Spinal cord (tissue), 10 donors: Measurements from ENCODE around the gene KRTCAP2. TPM values are rescaled to one million over a fixed set of nuclear protein-coding genes. Genes with fewer than 3 reads are reported as not detected.
"Not testable (repeated sequence)": the region's sequence is repeated elsewhere in the genome, so short reads cannot be mapped to it uniquely, and the experiment has no call there.

Experiments
- DNase-seq, 6 donors: peaks; one replicate each; pipeline versions ENCODE4 v3.0.0 to v3.0.0-alpha.2; 2013 to 2015; ENCODE audit warnings: low spot score in 6 of 6, low read depth in 4 of 6
- H3K27ac ChIP-seq: one replicate; pipeline ENCODE4 v1.5.1; 2013; ENCODE audit warnings: low read depth, low read length, control low read depth
- H3K27me3 ChIP-seq: one replicate; pipeline ENCODE4 v1.6.1; 2013; ENCODE audit warnings: low read length; ENCODE audit not compliant: control insufficient read depth, insufficient read depth
- H3K36me3 ChIP-seq: one replicate; pipeline ENCODE4 v1.6.1; 2013; ENCODE audit warnings: low read length; ENCODE audit not compliant: control insufficient read depth, insufficient read depth
- H3K4me1 ChIP-seq: one replicate; pipeline ENCODE4 v1.6.1; 2013; ENCODE audit warnings: low read length; ENCODE audit not compliant: control insufficient read depth, insufficient read depth
- H3K4me3 ChIP-seq: one replicate; pipeline ENCODE4 v1.5.1; 2013; ENCODE audit warnings: low read depth, low read length, control low read depth
- H3K9me3 ChIP-seq: one replicate; pipeline ENCODE4 v1.6.1; 2013; ENCODE audit warnings: low read length; ENCODE audit not compliant: control insufficient read depth, insufficient read depth
- WGBS: methylation state at CpG from one replicate; pipeline ENCODE4 v1.1.5; 2013; ENCODE audit warnings: missing lambda C conversion rate; ENCODE audit not compliant: insufficient coverage; 5-methylcytosine and 5-hydroxymethylcytosine counted together
- polyA plus RNA-seq, 2 donors: library from polyadenylated mRNA; unstranded; fragments of 120-200 nt; gene quantifications; one replicate each; pipeline ENCODE4 v1.2.1, GENCODE V29; 2013; ENCODE audit not compliant: insufficient read length in 2 of 2
- total RNA-seq, 2 donors: library from RNA; depleted of rRNA in 1 of 2; stranded (reverse); fragments of 120-200 nt in 1 of 2; fragments of >200 nt in 1 of 2; gene quantifications; one replicate each; pipeline versions ENCODE4 v1.2.3 to v1.2.4, GENCODE V29; 2013 to 2014
- donor health status: healthy.

Gene KRTCAP2
- total and polyA plus RNA-seq, 4 donors: 81.9 to 140 (median 131) TPM

DNA sequence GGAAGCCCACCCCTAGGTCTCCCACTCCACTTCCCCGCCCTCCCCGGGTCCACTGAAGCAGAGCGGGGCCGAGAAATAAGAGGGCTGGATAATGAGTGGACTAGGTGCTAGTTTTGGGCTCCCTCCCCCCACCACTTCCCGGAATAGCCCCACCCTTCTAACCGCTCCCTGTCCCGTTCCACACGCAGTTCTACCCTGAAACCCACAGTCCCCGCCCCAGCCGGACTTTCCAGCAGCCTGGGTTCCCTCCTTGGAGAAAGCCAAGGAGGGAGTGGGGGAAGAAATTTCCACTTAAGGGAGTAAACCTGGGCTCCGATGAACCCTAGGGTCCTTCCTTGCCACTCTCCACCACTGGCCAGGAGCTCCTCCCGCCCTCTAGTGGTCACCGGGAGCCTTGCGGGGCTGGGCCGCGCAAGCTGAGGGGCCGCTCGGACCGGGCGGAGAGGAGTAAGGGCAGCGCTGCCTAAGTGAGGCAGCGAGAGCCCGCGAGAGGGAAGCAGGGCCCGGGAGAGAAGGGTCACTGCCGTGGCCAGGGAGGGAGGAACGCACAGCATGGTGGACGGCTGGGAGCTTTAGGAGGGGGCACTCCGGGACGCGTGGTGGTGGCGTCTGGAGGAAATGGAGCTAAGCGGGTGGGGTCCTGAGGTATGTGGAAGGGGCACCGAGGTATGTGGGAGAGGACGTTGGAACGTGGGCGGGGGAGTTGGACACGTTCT is 20.3 kb upstream of the KRTCAP2 start:
- WGBS: 0% methylated on average over 24 of the region's 38 CpGs
- H3K4me1 ChIP-seq: peaks cover 48% of the 10 kb centered on the region
- peak overlapping the region; percentile 97 for H3K27ac ChIP-seq
- peaks cover 24% of the 10 kb centered on the region for H3K36me3 ChIP-seq
- H3K4me3 ChIP-seq: peak overlapping the region; percentile 51
- no peaks in the 10 kb centered on the region for H3K27me3 ChIP-seq
- DNase-seq: peak in 4 of 6 donors; percentile 50 to 93 (median 82)
- H3K9me3 ChIP-seq: no peaks in the 10 kb centered on the region

DNA sequence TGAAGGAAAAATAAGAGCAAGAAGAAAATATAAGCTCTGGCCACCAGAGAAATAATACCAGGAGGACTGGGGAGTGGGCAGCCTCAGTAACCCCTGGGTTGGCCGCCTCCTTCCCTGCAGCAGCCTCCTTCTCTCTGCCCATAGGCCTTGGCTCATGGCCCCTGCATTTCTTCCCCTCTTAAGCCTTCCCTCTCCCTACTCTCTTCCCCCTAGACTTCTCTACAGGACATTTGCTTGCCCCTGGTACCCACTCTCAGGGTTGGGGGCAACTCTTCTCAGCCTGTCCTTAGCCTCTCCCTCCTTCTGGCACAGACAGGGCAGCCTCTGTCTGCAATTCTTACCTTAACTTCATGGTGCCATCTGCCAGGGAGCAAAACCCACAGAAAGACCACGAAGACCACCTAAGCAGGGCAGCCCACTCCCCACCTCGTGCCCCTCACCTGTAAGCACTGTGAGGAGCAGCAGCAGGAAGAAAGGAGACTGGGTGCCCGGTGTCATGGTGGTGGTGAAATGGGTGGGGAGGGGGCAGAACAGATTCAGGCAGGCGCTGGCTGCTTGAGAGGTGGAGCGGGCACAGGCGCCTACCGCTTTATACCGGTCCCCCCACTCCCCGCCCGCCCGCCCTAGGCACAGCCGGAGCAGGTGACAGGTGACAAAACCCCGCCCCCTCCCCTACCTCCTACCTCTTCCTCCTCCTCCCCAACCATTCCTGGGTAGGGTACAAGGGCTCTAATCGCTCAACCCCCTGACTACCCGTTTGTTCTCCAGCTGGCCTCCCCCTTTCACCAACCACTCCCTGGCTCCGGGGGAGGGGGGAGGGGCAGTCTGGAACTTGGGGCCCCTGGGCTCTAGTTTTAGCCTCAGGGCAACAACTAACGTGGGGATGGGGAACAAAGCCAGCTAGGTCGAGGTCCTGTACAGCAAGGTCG is 19.5 kb upstream of the KRTCAP2 start:
- peaks cover 40% of the 10 kb centered on the region for H3K4me1 ChIP-seq
- no peaks in the 10 kb centered on the region for H3K9me3 ChIP-seq
- peaks cover 16% of the 10 kb centered on the region for H3K36me3 ChIP-seq
- peak overlapping the region; percentile 51 for H3K4me3 ChIP-seq
- peak overlapping the region; percentile 97 for H3K27ac ChIP-seq
- DNase-seq: no peak
- 93% methylated on average over 1 of the region's 20 CpGs for WGBS
- H3K27me3 ChIP-seq: no peaks in the 10 kb centered on the region

DNA sequence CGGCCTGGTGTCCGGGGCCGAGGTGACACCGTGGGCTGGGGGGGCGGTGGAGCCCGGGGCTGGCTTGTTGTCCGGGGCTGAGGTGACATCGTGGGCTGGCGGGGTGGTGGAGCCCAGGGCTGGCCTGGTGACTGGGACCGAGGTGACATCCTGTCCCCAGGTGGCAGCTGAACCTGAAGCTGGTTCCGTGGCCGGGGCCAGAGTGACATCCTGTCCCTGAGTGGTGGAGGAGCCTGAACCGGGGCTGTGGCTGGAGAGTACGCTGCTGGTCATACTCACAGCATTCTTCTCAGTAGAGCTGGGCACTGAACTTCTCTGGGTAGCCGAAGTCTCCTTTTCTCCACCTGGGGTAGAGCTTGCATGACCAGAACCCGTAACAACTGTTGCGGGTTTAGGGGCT is 18.8 kb upstream of the KRTCAP2 start:
- Histone ChIP-seq H3K4me3 (no peak overlapping the region), H3K4me1 (peaks cover 33% of the 10 kb centered on the region), H3K36me3 (peaks cover 9% of the 10 kb centered on the region), H3K9me3 (no peaks in the 10 kb centered on the region), H3K27me3 (no peaks in the 10 kb centered on the region), H3K27ac (no peak overlapping the region)
- DNase-seq: no peak
- 87% methylated on average over 15 of the region's 17 CpGs for WGBS

DNA sequence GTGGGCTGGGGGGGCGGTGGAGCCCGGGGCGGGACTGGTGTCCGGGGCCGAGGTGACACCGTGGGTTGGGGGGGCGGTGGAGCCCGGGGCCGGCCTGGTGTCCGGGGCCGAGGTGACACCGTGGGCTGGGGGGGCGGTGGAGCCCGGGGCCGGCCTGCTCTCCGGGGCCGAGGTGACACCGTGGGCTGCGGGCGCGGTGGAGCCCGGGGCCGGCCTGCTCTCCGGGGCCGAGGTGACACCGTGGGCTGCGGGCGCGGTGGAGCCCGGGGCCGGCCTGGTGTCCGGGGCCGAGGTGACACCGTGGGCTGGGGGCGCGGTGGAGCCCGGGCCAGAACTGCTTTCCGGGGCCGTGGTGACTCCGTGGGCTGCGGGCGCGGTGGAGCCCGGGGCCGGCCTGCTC is 16.8 kb upstream of the KRTCAP2 start:
- not testable (repeated sequence) for DNase-seq
- H3K36me3 ChIP-seq: peaks cover 11% of the 10 kb centered on the region
- WGBS: 98% methylated on average over 11 of the region's 45 CpGs

DNA sequence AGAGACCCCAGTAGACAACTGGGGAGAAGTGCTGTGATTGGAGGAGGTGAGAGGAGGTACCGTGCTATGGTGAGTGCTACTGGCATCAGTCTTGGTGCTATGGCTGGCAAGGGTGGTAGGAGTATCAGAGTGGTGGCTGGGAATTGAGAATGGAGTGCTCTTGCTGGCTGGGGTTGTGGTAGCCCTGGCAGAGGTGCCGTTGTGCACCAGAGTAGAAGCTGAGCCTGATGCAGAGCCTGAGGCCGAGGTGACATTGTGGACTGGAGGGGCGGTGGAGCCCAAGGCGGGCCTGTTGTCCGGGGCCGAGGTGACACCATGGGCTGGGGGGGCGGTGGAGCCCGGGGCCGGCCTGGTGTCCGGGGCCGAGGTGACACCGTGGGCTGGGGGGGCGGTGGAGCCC is 15.2 kb upstream of the KRTCAP2 start:
- Histone ChIP-seq H3K27ac (no peak overlapping the region), H3K27me3 (no peaks in the 10 kb centered on the region), H3K4me1 (peaks cover 17% of the 10 kb centered on the region), H3K4me3 (no peak overlapping the region), H3K9me3 (no peaks in the 10 kb centered on the region), H3K36me3 (peaks cover 27% of the 10 kb centered on the region)
- no peak for DNase-seq
- 85% methylated on average over 10 of the region's 14 CpGs for WGBS

More for the DNA sequence above, 16.8 kb upstream of the KRTCAP2 start:
- not testable (repeated sequence) for H3K27ac ChIP-seq, H3K4me3 ChIP-seq, H3K27me3 ChIP-seq, H3K9me3 ChIP-seq
- peaks cover 28% of the 10 kb centered on the region for H3K4me1 ChIP-seq

DNA sequence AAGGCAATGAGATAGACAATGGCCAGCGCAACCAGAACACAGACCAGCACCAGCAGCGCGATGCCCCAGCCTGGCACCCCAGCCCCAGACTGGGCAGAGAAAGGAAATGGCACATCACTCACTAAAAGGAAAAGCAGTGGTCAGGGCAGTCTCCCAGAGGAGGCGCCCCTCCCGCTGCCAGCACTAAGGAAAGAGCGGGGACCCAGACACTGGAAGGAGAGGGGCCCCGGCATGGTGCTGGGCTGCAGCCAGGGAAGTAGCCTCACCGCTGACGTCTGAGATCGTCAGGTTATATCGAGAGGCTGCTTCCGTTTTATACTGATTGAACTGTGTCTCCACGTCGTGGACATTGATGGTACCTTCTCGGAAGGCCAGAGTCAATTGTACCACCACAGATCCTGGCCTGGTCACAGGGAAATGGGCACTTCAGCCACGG is 14.4 kb upstream of the KRTCAP2 start:
- DNase-seq: no peak
- WGBS: 70% methylated on average over 16 of the region's 16 CpGs
- Histone ChIP-seq H3K27ac (no peak overlapping the region), H3K4me3 (no peak overlapping the region), H3K27me3 (no peaks in the 10 kb centered on the region), H3K4me1 (peaks cover 9% of the 10 kb centered on the region), H3K36me3 (peaks cover 35% of the 10 kb centered on the region), H3K9me3 (no peaks in the 10 kb centered on the region)

DNA sequence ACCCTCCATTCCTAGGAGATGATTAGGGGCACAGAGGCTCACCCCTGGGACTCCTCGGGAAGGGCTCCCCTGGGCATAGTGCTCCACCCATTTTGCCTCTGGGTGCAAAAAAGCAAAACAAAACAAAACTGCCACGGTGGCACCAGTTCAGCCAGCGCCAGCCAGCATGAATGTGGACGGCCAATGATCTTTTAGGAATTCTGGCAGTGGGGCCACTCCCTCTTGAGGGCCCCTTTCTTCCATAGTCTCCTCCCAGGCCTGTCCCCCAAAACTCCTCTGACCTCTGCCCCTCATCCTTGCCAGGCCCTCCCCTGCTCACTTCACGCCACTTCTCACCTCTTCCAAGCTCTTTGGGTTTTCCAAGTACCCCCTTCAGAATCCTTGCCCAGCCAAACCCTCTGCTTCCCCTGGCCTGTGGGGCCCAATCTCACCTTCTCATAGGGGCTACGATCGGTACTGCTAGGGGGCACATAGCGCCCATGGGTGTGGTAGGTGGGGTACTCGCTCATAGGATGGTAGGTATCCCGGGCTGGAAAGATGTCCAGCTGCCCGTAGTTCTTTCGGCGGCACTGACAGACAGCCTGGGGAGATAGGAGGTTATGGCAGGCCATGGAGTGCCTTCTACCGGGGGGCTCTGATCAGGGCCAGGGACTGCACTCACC is 13.8 kb upstream of the KRTCAP2 start:
- no peak for DNase-seq
- Histone ChIP-seq H3K36me3 (peaks cover 40% of the 10 kb centered on the region), H3K4me3 (no peak overlapping the region), H3K9me3 (no peaks in the 10 kb centered on the region), H3K27me3 (no peaks in the 10 kb centered on the region), H3K27ac (no peak overlapping the region), H3K4me1 (peaks cover 8% of the 10 kb centered on the region)
- 72% methylated on average over 14 of the region's 14 CpGs for WGBS

DNA sequence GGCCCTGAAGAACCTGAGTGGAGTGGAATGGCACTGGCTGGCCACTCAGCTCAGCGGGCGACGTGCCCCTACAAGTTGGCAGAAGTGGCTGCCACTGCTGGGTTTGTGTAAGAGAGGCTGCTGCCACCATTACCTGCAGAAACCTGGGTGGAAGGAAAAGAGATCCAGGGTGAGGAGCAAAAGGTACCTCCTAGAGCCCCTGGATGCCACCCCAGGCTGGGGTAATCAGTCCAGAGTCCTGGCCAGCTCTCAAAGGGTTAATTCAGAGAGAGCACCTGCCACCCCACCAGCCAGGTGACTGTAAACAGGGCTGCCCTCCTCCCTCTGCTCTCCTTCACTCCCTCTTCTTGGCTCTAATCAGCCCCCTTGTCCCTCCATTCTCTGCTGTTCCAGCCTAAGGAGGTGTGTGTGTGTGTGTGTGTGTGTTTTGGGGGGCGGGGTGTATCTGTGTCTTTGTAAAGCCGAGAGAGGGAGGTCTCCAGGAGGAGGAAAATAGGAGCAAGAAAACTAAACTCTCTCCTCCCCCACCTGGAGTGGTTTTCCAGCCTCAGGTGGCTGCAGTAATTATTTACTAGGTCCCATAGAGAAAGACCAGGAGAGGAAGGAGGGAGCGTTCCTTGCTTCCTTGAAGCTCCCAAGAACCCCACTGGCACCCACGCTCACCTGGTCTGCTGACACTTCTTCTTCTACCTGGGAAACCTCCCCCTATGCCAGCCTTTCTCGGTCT is 13.1 kb upstream of the KRTCAP2 start:
- 81% methylated on average over 5 of the region's 8 CpGs for WGBS
- Histone ChIP-seq H3K27ac (no peak overlapping the region), H3K27me3 (no peaks in the 10 kb centered on the region), H3K4me1 (peaks cover 8% of the 10 kb centered on the region), H3K36me3 (peaks cover 47% of the 10 kb centered on the region), H3K4me3 (no peak overlapping the region), H3K9me3 (no peaks in the 10 kb centered on the region)
- no peak for DNase-seq

DNA sequence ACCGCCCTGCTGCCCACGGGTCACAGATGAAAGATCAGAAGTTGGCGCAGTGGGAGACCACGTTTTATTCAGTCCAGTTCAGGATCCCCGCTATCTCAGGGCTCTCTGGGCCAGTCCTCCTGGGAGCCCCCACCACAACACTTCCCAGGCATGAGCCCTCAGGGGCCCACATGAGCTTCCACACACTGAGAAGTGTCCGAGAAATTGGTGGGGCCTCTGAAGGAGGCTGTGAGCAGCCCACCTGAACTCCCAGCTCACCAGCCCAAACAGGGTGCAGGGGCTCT is 12.6 kb upstream of the KRTCAP2 start:
- peaks cover 52% of the 10 kb centered on the region for H3K36me3 ChIP-seq
- no peak overlapping the region for H3K4me3 ChIP-seq
- no peaks in the 10 kb centered on the region for H3K9me3 ChIP-seq
- no peak for DNase-seq
- 70% methylated on average over 5 of the region's 6 CpGs for WGBS
- H3K27ac ChIP-seq: no peak overlapping the region
- peaks cover 8% of the 10 kb centered on the region for H3K4me1 ChIP-seq
- no peaks in the 10 kb centered on the region for H3K27me3 ChIP-seq
